ENCODE measurements around the gene FTO. TPM values are rescaled to one million over a fixed set of nuclear protein-coding genes. Genes with fewer than 3 reads are reported as not detected.

FTO gene
- polyA plus RNA-seq, 1 donor from 2014 or later, result 80.1 TPM

DNA sequence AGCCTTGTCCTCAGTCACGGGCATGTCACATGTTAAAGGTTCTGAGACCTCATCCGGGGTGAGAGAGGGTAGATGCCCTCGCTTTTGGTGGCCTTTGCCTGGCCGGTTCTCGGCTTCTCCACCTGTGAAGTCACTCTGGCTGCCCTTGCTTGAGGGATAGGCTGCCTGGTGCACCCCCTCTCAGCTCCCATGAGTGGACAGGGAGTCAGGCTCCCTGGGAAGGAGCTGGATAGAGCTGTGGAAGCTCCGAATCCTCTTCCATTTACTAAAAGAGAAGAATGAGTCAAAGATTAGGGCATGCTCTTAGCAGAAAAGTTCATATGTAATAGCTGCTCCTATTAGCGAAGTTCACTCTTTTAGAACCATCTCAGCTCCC, 440.6 kb downstream of the FTO start:
- Histone ChIP-seq H3K4me2 (ENCODE audit: low read length) (no peak overlapping the region), H3K27ac (ENCODE audit: low read length) (no peak overlapping the region), H3K4me3 (ENCODE audit: low read length) (no peak overlapping the region), H3K9me3 (ENCODE audit: low read length) (no peaks in the 10 kb centered on the region), H3K27me3 (ENCODE audit: insufficient read depth, low read depth, low read length) (no peaks in the 10 kb centered on the region), H4K20me1 (ENCODE audit: insufficient read depth) (no peaks in the 10 kb centered on the region), H3F3A (ENCODE audit: insufficient read depth, low read length, poor library complexity, severe bottlenecking) (no peaks in the 10 kb centered on the region), H3K9me2 (ENCODE audit: insufficient read depth, low read length) (no peaks in the 10 kb centered on the region), H3K9ac (ENCODE audit: low read length) (no peak overlapping the region), H3K36me3 (ENCODE audit: insufficient read depth, low read length) (no peaks in the 10 kb centered on the region), H2AFZ (ENCODE audit: low read depth, low read length) (no peak overlapping the region), H3K79me2 (replicated peaks; ENCODE audit: insufficient read depth, low read length) (no peaks in the 10 kb centered on the region)
- TF ChIP-seq EZH2 (IDR thresholded peaks at IDR 0.05; ENCODE audit: borderline replicate concordance, insufficient read depth, low read length, poor library complexity, severe bottlenecking), result no peak

DNA sequence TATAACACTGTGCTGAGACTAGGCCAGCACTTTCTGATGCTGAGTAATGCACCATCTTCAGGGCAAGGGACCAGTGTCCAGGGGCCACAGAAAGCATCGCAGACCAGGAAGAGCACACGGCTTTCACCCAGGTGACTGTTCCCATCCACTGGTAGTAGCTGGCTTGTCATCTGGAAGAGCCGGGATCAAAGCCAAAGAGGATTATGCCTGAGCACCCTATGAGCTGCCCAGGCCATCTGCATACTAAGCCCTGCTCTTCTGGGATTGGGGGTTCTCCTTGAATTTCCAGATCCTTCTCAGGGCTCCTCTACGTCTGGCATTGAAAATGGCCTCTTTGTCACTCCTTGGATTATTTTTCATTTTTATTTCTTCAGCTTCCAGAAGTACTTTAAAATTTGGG, 441.9 kb downstream of the FTO start:
- no peaks in the 10 kb centered on the region for H3K9me2 ChIP-seq (ENCODE audit: insufficient read depth, low read length)
- no peak overlapping the region for H3K4me3 ChIP-seq (ENCODE audit: low read length)
- H3K27ac ChIP-seq (ENCODE audit: low read length), result no peak overlapping the region
- no peaks in the 10 kb centered on the region for H3K9me3 ChIP-seq (ENCODE audit: low read length)
- H3F3A ChIP-seq (ENCODE audit: insufficient read depth, low read length, poor library complexity, severe bottlenecking), result no peaks in the 10 kb centered on the region
- H2AFZ ChIP-seq (ENCODE audit: low read depth, low read length), result no peak overlapping the region
- no peaks in the 10 kb centered on the region for H3K79me2 ChIP-seq (replicated peaks; ENCODE audit: insufficient read depth, low read length)
- H3K9ac ChIP-seq (ENCODE audit: low read length), result no peak overlapping the region
- H3K36me3 ChIP-seq (ENCODE audit: insufficient read depth, low read length), result no peaks in the 10 kb centered on the region
- no peak for TF ChIP-seq TAF1 (IDR thresholded peaks at IDR 0.05; ENCODE audit: low read depth)
- no peak for TF ChIP-seq SMC3 (conservative IDR thresholded peaks at IDR 0.05; ENCODE audit: poor library complexity)
- TF ChIP-seq POLR2AphosphoS5 (IDR thresholded peaks at IDR 0.05), result no peak
- TF ChIP-seq, protein P1, sequence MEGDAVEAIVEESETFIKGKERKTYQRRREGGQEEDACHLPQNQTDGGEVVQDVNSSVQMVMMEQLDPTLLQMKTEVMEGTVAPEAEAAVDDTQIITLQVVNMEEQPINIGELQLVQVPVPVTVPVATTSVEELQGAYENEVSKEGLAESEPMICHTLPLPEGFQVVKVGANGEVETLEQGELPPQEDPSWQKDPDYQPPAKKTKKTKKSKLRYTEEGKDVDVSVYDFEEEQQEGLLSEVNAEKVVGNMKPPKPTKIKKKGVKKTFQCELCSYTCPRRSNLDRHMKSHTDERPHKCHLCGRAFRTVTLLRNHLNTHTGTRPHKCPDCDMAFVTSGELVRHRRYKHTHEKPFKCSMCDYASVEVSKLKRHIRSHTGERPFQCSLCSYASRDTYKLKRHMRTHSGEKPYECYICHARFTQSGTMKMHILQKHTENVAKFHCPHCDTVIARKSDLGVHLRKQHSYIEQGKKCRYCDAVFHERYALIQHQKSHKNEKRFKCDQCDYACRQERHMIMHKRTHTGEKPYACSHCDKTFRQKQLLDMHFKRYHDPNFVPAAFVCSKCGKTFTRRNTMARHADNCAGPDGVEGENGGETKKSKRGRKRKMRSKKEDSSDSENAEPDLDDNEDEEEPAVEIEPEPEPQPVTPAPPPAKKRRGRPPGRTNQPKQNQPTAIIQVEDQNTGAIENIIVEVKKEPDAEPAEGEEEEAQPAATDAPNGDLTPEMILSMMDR (IDR thresholded peaks at IDR 0.05; ENCODE audit: poor library complexity, severe bottlenecking), result no peak
- no peak for TF ChIP-seq EP300 (conservative IDR thresholded peaks at IDR 0.05; ENCODE audit: poor library complexity, severe bottlenecking)
- no peak for TF ChIP-seq RAD21 (conservative IDR thresholded peaks at IDR 0.05)
- TF ChIP-seq EZH2 (IDR thresholded peaks at IDR 0.05; ENCODE audit: borderline replicate concordance, insufficient read depth, low read length, poor library complexity, severe bottlenecking), result no peak
- no peak for TF ChIP-seq MXI1 (conservative IDR thresholded peaks at IDR 0.05; ENCODE audit: poor library complexity, severe bottlenecking)
- H3K4me2 ChIP-seq (ENCODE audit: low read length), result no peak overlapping the region
- no peaks in the 10 kb centered on the region for H4K20me1 ChIP-seq (ENCODE audit: insufficient read depth)
- no peaks in the 10 kb centered on the region for H3K27me3 ChIP-seq (ENCODE audit: insufficient read depth, low read depth, low read length)

DNA sequence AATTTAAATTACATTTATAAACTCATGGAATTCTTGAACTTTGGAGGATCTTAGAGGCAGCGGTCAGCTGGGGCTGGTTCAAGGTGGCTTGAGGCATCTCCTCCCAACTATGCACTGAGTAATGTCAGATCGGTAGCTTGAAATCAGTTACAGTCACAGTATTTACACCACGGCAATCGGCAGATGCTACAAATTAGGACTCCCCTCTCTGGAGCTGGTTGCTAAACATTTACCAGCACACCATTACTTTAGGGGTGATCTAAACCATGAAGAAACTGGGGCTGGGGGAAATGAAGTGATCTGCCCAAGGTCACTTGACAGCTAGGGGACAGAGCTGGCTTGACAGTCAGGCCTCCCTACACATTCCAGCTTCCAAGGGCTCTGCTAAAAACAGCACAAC, 445.0 kb downstream of the FTO start:
- Histone ChIP-seq H4K20me1 (ENCODE audit: insufficient read depth) (no peaks in the 10 kb centered on the region), H3K27ac (ENCODE audit: low read length) (no peak overlapping the region), H3K4me3 (ENCODE audit: low read length) (no peak overlapping the region), H3K36me3 (ENCODE audit: insufficient read depth, low read length) (no peaks in the 10 kb centered on the region), H3K9me2 (ENCODE audit: insufficient read depth, low read length) (no peaks in the 10 kb centered on the region), H3K4me2 (ENCODE audit: low read length) (no peak overlapping the region), H2AFZ (ENCODE audit: low read depth, low read length) (no peak overlapping the region), H3K9ac (ENCODE audit: low read length) (no peak overlapping the region), H3K79me2 (replicated peaks; ENCODE audit: insufficient read depth, low read length) (no peaks in the 10 kb centered on the region), H3K27me3 (ENCODE audit: insufficient read depth, low read depth, low read length) (no peaks in the 10 kb centered on the region), H3K9me3 (ENCODE audit: low read length) (no peaks in the 10 kb centered on the region), H3F3A (ENCODE audit: insufficient read depth, low read length, poor library complexity, severe bottlenecking) (no peaks in the 10 kb centered on the region)
- no peak for TF ChIP-seq RAD21 (conservative IDR thresholded peaks at IDR 0.05)
- TF ChIP-seq EZH2 (IDR thresholded peaks at IDR 0.05; ENCODE audit: borderline replicate concordance, insufficient read depth, low read length, poor library complexity, severe bottlenecking), result no peak

DNA sequence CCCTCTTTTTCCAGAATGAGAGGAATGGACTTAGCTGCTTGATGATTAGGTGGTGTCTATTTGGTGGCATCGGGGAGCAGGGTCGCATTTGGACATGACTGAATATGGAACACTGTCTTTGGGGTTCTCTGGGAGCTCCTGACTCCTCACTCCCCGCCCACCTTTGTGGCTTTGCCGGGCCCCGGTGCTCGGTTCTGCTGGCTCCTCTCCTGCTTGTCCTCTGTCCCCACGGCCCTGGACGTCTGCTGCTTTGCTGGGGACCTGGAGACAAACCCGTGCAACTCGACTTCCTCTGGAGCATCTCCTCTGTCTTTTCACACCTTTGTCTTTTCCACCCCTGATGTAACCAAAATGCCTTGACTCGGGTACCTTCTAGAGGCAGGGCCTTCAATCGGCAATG, 446.9 kb downstream of the FTO start:
- Histone ChIP-seq H3K27me3 (ENCODE audit: insufficient read depth, low read depth, low read length) (no peaks in the 10 kb centered on the region), H4K20me1 (ENCODE audit: insufficient read depth) (no peaks in the 10 kb centered on the region), H3K9ac (ENCODE audit: low read length) (no peak overlapping the region), H3K4me3 (ENCODE audit: low read length) (no peak overlapping the region), H3F3A (ENCODE audit: insufficient read depth, low read length, poor library complexity, severe bottlenecking) (no peaks in the 10 kb centered on the region), H3K36me3 (ENCODE audit: insufficient read depth, low read length) (no peaks in the 10 kb centered on the region), H3K79me2 (replicated peaks; ENCODE audit: insufficient read depth, low read length) (no peaks in the 10 kb centered on the region), H2AFZ (ENCODE audit: low read depth, low read length) (no peak overlapping the region), H3K4me2 (ENCODE audit: low read length) (no peak overlapping the region), H3K9me3 (ENCODE audit: low read length) (no peaks in the 10 kb centered on the region), H3K9me2 (ENCODE audit: insufficient read depth, low read length) (no peaks in the 10 kb centered on the region), H3K27ac (ENCODE audit: low read length) (no peak overlapping the region)
- TF ChIP-seq SMC3 (conservative IDR thresholded peaks at IDR 0.05; ENCODE audit: poor library complexity), result no peak
- no peak for TF ChIP-seq POLR2AphosphoS5 (IDR thresholded peaks at IDR 0.05)
- TF ChIP-seq, protein P2, sequence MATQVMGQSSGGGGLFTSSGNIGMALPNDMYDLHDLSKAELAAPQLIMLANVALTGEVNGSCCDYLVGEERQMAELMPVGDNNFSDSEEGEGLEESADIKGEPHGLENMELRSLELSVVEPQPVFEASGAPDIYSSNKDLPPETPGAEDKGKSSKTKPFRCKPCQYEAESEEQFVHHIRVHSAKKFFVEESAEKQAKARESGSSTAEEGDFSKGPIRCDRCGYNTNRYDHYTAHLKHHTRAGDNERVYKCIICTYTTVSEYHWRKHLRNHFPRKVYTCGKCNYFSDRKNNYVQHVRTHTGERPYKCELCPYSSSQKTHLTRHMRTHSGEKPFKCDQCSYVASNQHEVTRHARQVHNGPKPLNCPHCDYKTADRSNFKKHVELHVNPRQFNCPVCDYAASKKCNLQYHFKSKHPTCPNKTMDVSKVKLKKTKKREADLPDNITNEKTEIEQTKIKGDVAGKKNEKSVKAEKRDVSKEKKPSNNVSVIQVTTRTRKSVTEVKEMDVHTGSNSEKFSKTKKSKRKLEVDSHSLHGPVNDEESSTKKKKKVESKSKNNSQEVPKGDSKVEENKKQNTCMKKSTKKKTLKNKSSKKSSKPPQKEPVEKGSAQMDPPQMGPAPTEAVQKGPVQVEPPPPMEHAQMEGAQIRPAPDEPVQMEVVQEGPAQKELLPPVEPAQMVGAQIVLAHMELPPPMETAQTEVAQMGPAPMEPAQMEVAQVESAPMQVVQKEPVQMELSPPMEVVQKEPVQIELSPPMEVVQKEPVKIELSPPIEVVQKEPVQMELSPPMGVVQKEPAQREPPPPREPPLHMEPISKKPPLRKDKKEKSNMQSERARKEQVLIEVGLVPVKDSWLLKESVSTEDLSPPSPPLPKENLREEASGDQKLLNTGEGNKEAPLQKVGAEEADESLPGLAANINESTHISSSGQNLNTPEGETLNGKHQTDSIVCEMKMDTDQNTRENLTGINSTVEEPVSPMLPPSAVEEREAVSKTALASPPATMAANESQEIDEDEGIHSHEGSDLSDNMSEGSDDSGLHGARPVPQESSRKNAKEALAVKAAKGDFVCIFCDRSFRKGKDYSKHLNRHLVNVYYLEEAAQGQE (IDR thresholded peaks at IDR 0.05; ENCODE audit: borderline replicate concordance), result no peak
- no peak for TF ChIP-seq RAD21 (conservative IDR thresholded peaks at IDR 0.05)
- no peak for TF ChIP-seq TAF1 (IDR thresholded peaks at IDR 0.05; ENCODE audit: low read depth)
- no peak for TF ChIP-seq EZH2 (IDR thresholded peaks at IDR 0.05; ENCODE audit: borderline replicate concordance, insufficient read depth, low read length, poor library complexity, severe bottlenecking)
- no peak for TF ChIP-seq EP300 (conservative IDR thresholded peaks at IDR 0.05; ENCODE audit: poor library complexity, severe bottlenecking)

All from neural cell (in vitro differentiated cells).